KMS-11 (cell line): ENCODE data around the gene C2orf68.

Experiments
- H2AFZ ChIP-seq: fragments of 200-600 bp; sonication (generic); 2 replicates; pipeline ENCODE4 v1.6.1; 2016; ENCODE audit warnings: antibody characterized with exemption, mixed run types, low read depth
- H3K27ac ChIP-seq: fragments of 200-600 bp; sonication (generic); 2 replicates; pipeline ENCODE4 v1.6.1; 2016; ENCODE audit warnings: mild to moderate bottlenecking, mixed run types
- H3K27me3 ChIP-seq: fragments of 200-600 bp; sonication (generic); 2 replicates; pipeline ENCODE4 v1.6.1; 2017; ENCODE audit warnings: mild to moderate bottlenecking, low read depth, mixed run types, moderate library complexity; ENCODE audit not compliant: insufficient read depth
- H3K36me3 ChIP-seq: fragments of 200-600 bp; sonication (generic); 2 replicates; pipeline ENCODE4 v1.6.1; 2017; ENCODE audit warnings: mild to moderate bottlenecking, mixed run types; ENCODE audit not compliant: insufficient read depth
- H3K4me1 ChIP-seq: fragments of 200-600 bp; sonication (generic); 2 replicates; pipeline ENCODE4 v1.6.1; 2016; ENCODE audit warnings: mild to moderate bottlenecking, low read depth, mixed run types; ENCODE audit not compliant: poor library complexity, severe bottlenecking
- H3K4me2 ChIP-seq: fragments of 200-600 bp; sonication (generic); 2 replicates; pipeline ENCODE4 v1.7.0; 2016; ENCODE audit warnings: mild to moderate bottlenecking, mixed run types
- H3K4me3 ChIP-seq: fragments of 200-600 bp; sonication (generic); IDR thresholded peaks from 2 replicates; pipeline ENCODE4 v1.6.1; 2017; ENCODE audit warnings: low read depth, low read length, mixed read lengths; ENCODE audit not compliant: insufficient read depth
- H3K79me2 ChIP-seq: fragments of 200-600 bp; sonication (generic); 2 replicates; pipeline ENCODE4 v1.6.1; 2016; ENCODE audit warnings: low read depth, mixed run types; ENCODE audit not compliant: insufficient read depth
- H3K9ac ChIP-seq: fragments of 200-600 bp; sonication (generic); 2 replicates; pipeline ENCODE4 v1.6.1; 2016; ENCODE audit warnings: mild to moderate bottlenecking, mixed run types
- H4K20me1 ChIP-seq: fragments of 200-600 bp; sonication (generic); 2 replicates; pipeline ENCODE4 v1.6.1; 2016; ENCODE audit warnings: mild to moderate bottlenecking, mixed run types; ENCODE audit not compliant: insufficient read depth
- CTCF ChIP-seq: fragments of 200-600 bp; sonication (generic); conservative IDR thresholded peaks from 2 replicates; pipeline ENCODE4 v1.6.1; 2017; ENCODE audit warnings: low read depth, mild to moderate bottlenecking, antibody characterized with exemption, low read length, moderate library complexity, mixed read lengths

The C2orf68 gene

DNA sequence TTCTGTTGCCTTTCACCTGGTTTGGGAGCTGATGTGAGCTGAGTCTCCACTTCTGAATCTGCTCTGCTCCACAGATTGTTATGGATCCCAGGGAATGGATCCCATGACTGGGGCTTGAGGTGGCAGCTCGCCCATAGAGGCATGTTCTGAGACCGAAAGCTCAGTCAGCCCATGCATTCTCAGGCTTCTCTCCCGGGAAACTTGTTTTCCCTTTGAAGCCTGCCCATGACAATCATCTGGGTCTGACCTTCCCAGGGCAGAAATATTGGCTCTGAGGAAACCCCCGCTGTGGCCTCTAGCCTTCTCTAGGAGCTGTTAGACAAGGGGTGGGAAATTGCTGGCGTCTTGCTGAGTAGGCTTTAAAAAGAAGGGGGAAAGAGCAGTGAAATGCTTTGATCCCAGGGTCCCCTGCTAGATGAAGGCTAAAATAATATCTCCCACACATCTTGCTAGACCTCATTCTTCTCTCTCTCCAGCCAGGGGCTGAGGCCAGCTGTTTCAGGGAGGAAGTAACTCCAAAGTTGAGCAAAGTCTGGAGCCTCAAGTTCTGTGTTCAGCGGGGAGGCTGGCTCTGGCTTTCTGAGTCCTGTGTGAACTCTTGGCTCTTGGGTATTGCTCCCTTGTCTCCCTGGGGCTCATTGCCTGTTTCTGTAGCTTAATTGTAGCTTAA lies 32.5 kb downstream of the C2orf68 start:
- Histone ChIP-seq H3K36me3 (no peaks in the 10 kb centered on the region), H3K27me3 (peaks cover 11% of the 10 kb centered on the region; the same call in 1 of the 2 replicates), H3K4me3 (no peak overlapping the region), H3K9ac (no peak overlapping the region), H3K4me2 (no peak overlapping the region), H2AFZ (no peak overlapping the region), H4K20me1 (no peaks in the 10 kb centered on the region), H3K27ac (no peak overlapping the region), H3K79me2 (no peaks in the 10 kb centered on the region), H3K4me1 (no peaks in the 10 kb centered on the region)
- no peak for TF ChIP-seq CTCF

DNA sequence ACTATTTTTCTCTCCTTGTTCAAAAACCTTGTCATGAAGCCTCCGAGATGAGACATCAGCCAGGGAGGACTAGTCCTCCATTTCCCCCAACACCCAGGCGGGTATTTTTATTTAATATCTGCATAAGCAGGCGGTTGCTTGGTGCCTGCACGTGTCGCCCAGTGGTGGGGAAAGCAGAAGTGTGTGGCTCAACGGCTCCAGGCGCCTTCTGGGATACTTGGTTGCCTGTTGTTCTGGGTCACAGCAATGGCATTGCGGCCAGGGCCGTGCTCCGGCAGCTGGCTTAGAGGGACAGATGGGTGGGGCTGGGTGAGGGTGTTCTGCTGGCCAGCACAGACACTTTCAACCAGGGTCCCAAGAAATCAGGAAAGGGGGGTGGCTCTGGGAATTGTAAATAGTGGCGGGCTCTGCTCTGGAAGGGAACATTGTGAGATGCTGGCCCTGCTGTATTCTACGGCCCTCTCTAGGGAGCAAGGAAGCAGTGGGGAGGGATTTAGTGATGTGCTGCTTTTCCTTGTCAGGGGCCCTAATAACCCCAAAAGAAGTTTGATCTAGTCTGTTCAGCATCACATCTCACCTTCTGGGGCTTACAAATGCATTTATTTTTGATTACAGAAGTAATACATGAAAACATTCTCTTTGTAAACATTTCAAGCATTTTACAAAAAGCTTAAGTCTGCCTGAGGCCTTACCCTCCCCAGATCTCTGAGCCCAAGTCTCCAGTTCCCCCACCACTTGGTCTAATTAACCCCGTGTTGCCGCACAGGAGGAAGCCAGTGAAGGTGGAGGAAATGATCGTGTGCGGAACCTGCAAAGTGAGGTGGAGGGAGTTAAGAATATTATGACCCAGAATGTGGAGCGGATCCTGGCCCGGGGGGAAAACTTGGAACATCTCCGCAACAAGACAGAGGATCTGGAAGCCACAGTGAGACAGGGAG lies 33.4 kb downstream of the C2orf68 start:
- Histone ChIP-seq H3K4me1 (no peaks in the 10 kb centered on the region), H3K36me3 (no peaks in the 10 kb centered on the region), H3K4me2 (no peak overlapping the region), H3K79me2 (no peaks in the 10 kb centered on the region), H3K27me3 (peaks cover 11% of the 10 kb centered on the region; the same call in 1 of the 2 replicates), H2AFZ (no peak overlapping the region), H3K27ac (no peak overlapping the region), H4K20me1 (no peaks in the 10 kb centered on the region), H3K9ac (no peak overlapping the region), H3K4me3 (no peak overlapping the region)
- TF ChIP-seq CTCF, result no peak

DNA sequence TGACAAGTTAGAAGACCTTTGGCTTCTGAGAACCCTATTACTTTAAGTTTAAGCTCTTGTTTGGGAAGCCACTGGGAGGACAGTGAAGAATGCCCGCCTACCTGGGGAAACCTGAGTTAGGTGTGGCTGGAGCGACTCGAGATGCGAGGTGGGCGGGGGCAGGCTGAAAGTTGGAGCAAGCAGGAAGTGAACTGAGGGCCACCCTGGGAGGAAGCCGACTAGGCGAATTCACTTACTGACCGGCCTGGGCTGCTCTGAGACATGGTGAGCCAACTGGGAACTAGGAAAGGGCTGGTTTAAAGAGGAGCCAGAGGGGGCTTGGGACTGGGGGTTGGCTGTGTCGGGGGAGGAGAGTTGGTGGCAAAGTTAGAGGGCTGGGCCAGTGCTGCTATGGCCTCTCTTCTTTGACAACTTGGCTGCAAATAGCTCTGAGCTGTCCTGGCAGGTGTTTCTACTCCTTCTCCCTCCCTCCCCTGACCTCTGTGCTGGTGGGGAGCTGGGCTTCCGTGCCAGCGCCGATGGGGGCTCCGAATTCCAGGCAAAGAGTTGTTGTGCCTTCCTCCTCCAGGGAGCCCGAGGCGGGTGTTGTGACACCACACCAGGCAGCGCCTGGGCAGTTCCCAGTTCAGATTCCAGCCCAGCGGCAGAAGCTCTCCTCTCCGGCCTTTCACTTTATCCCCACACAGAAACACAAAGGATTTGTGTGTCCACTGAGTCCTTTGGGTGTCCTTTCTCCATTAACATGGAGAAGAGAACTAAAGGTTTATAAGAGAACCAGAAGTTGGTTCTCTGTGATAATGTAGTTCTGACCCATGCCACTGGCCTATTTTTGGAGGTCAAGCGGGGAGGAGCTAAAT lies 34.3 kb downstream of the C2orf68 start, which contains the start of gene VAMP8:
VAMP8 (plus strand) TSS at position 201 of the 857 bp plus-strand sequence; CDS start at position 262, 61 bp downstream.
- Histone ChIP-seq H3K9ac (no peak within 1 kb of the TSS), H3K36me3 (no peaks in the 10 kb centered on the region)

More for the DNA sequence above, 34.3 kb downstream of the C2orf68 start, which contains the start of gene VAMP8:
- H4K20me1 ChIP-seq, result no peaks in the 10 kb centered on the region
- no peak within 1 kb of the TSS for H3K4me2 ChIP-seq
- H3K4me3 ChIP-seq, result no peak within 1 kb of the TSS
- no peaks in the 10 kb centered on the region for H3K79me2 ChIP-seq
- no peaks in the 10 kb centered on the region for H3K4me1 ChIP-seq
- H2AFZ ChIP-seq, result peak within 1 kb of the TSS; percentile 3; the same call in 1 of the 2 replicates
- H3K27me3 ChIP-seq, result peaks cover 13% of the 10 kb centered on the region; the same call in 1 of the 2 replicates
- no peak for TF ChIP-seq CTCF
- H3K27ac ChIP-seq, result no peak within 1 kb of the TSS
